Esophagus (tissue), 2 donors: ENCODE data around the gene VEGFB. TPM values are rescaled to one million over a fixed set of nuclear protein-coding genes. Genes with fewer than 3 reads are reported as not detected.

ENCODE experiments used
- H3K27ac ChIP-seq, 2 donors: one replicate each; pipeline ENCODE4 v1.5.1; 2013; ENCODE audit warnings: low read depth in 2 of 2, mild to moderate bottlenecking in 2 of 2, inconsistent platforms in 1 of 2, low read length in 1 of 2, moderate library complexity in 1 of 2
- H3K27me3 ChIP-seq, 2 donors: one replicate each; pipeline ENCODE4 v1.6.1; 2013; ENCODE audit warnings: low read length in 2 of 2, control low read depth in 1 of 2, mild to moderate bottlenecking in 1 of 2; ENCODE audit not compliant: insufficient read depth in 2 of 2, control insufficient read depth in 1 of 2
- H3K36me3 ChIP-seq, 2 donors: one replicate each; pipeline ENCODE4 v1.6.1; 2013; ENCODE audit warnings: low read length in 1 of 2; ENCODE audit not compliant: control insufficient read depth in 2 of 2, insufficient read depth in 2 of 2
- H3K4me1 ChIP-seq, 2 donors: one replicate each; pipeline ENCODE4 v1.6.1; 2013; ENCODE audit warnings: low read length in 1 of 2; ENCODE audit not compliant: control insufficient read depth in 2 of 2, insufficient read depth in 2 of 2
- H3K4me3 ChIP-seq, 2 donors: one replicate each; pipeline ENCODE4 v1.5.1; 2013; ENCODE audit warnings: low read length in 2 of 2, mild to moderate bottlenecking in 2 of 2, low read depth in 1 of 2, moderate library complexity in 1 of 2
- H3K9me3 ChIP-seq, 2 donors: one replicate each; pipeline ENCODE4 v1.6.1; 2013; ENCODE audit warnings: mild to moderate bottlenecking in 2 of 2, low read depth in 1 of 2, low read length in 1 of 2, moderate library complexity in 1 of 2; ENCODE audit not compliant: control insufficient read depth in 2 of 2, insufficient read depth in 1 of 2
- WGBS, 2 donors: extraction: QIAGEN DNeasy Blood & Tissue Kit; methylation state at CpG; one replicate each; pipeline ENCODE4 v1.1.7; 2013; 5-methylcytosine and 5-hydroxymethylcytosine counted together
- polyA plus RNA-seq, 2 donors: library from polyadenylated mRNA; stranded (reverse); fragments of 200-250 nt; gene quantifications; one replicate each; pipeline ENCODE4 v1.2.3, GENCODE V29; 2013
- donor health status: healthy with polysubstance abuse.
- donor health status: Bipolar disorder and iron deficiency.

VEGFB gene
- polyA plus RNA-seq, 2 donors, result 34.6 to 48.1 TPM

- Histone ChIP-seq H3K36me3 (peaks cover 0 to 12% of the 10 kb centered on the region in 2 donors), H3K27me3 (no peaks in the 10 kb centered on the region), H3K4me1 (peaks cover 9 to 37% of the 10 kb centered on the region in 2 donors), H3K27ac (peak overlapping the region; percentile 9 to 56), H3K4me3 (no peak overlapping the region), H3K9me3 (no peaks in the 10 kb centered on the region)
- 78 to 83% methylated on average over 24 of the region's 24 CpGs for WGBS, 2 donors
These were observed 11.3 kb upstream of the VEGFB start for GRCh38 chr11:64223001-64223651.

GRCh38 chr11:64224151-64224890 is 10.1 kb upstream of the VEGFB start:
- peak overlapping the region in 1 of 2 donors; percentile 50 for H3K27ac ChIP-seq
- no peak overlapping the region for H3K4me3 ChIP-seq
- WGBS, 2 donors, result 81 to 85% methylated on average over 15 to 17 of the region's 17 CpGs
- H3K36me3 ChIP-seq, result peaks cover 0 to 12% of the 10 kb centered on the region in 2 donors
- no peaks in the 10 kb centered on the region for H3K9me3 ChIP-seq
- H3K27me3 ChIP-seq, result no peaks in the 10 kb centered on the region
- peaks cover 9 to 37% of the 10 kb centered on the region in 2 donors for H3K4me1 ChIP-seq

- Histone ChIP-seq H3K27ac (peak overlapping the region; percentile 89 to 94), H3K4me3 (peak overlapping the region; percentile 69 to 79), H3K9me3 (no peaks in the 10 kb centered on the region), H3K36me3 (peaks cover 0 to 11% of the 10 kb centered on the region in 2 donors), H3K4me1 (peaks cover 9 to 37% of the 10 kb centered on the region in 2 donors), H3K27me3 (no peaks in the 10 kb centered on the region)
- WGBS, 2 donors, result 55 to 59% methylated on average over 22 of the region's 22 CpGs
These were observed 9.3 kb upstream of the VEGFB start for GRCh38 chr11:64224891-64225607.

GRCh38 chr11:64225608-64226506 is 8.5 kb upstream of the VEGFB start, which contains the start of the genes NUDT22 and TRPT1:
Gene NUDT22, plus strand, starts transcription at chr11:64226274. Its CDS starts 379 bp downstream, at chr11:64226653.
Gene TRPT1, minus strand, starts transcription at chr11:64226186. Its CDS starts 326 bp downstream, at chr11:64225860.
- Histone ChIP-seq H3K27ac (peak within 1 kb of the TSS; percentile 89 to 94), H3K4me3 (peak within 1 kb of the TSS; percentile 69 to 79), H3K27me3 (no peaks in the 10 kb centered on the region), H3K9me3 (no peaks in the 10 kb centered on the region), H3K36me3 (peaks cover 0 to 7% of the 10 kb centered on the region in 2 donors), H3K4me1 (peaks cover 9 to 40% of the 10 kb centered on the region in 2 donors)
- 0 to 1% methylated on average over 52 to 54 of the region's 54 CpGs for WGBS, 2 donors

- Histone ChIP-seq H3K4me3 (peak overlapping the region; percentile 69 to 79), H3K9me3 (no peaks in the 10 kb centered on the region), H3K36me3 (peaks cover 0 to 7% of the 10 kb centered on the region in 2 donors), H3K27me3 (no peaks in the 10 kb centered on the region), H3K4me1 (peaks cover 9 to 44% of the 10 kb centered on the region in 2 donors), H3K27ac (peak overlapping the region; percentile 89 to 94)
- 7 to 9% methylated on average over 23 to 26 of the region's 26 CpGs for WGBS, 2 donors
These were observed 7.8 kb upstream of the VEGFB start for GRCh38 chr11:64226507-64227051.

GRCh38 chr11:64227405-64227956 is 6.9 kb upstream of the VEGFB start:
- Histone ChIP-seq H3K27me3 (no peaks in the 10 kb centered on the region), H3K36me3 (peaks cover 0 to 7% of the 10 kb centered on the region in 2 donors), H3K4me3 (peak overlapping the region; percentile 6 to 69), H3K4me1 (peaks cover 9 to 50% of the 10 kb centered on the region in 2 donors), H3K9me3 (no peaks in the 10 kb centered on the region), H3K27ac (peak overlapping the region; percentile 13 to 94)
- WGBS, 2 donors, result 56 to 66% methylated on average over 3 of the region's 3 CpGs

- H3K36me3 ChIP-seq, result no peaks in the 10 kb centered on the region
- WGBS, 2 donors, result 81 to 87% methylated on average over 12 of the region's 12 CpGs
- peak overlapping the region; percentile 12 to 93 for H3K27ac ChIP-seq
- H3K4me3 ChIP-seq, result no peak overlapping the region
- no peaks in the 10 kb centered on the region for H3K27me3 ChIP-seq
- peaks cover 9 to 45% of the 10 kb centered on the region in 2 donors for H3K4me1 ChIP-seq
- no peaks in the 10 kb centered on the region for H3K9me3 ChIP-seq
These were observed 5.2 kb upstream of the VEGFB start for GRCh38 chr11:64229090-64229743.

GRCh38 chr11:64229744-64230170 is 4.6 kb upstream of the VEGFB start:
- Histone ChIP-seq H3K36me3 (no peaks in the 10 kb centered on the region), H3K9me3 (no peaks in the 10 kb centered on the region), H3K27ac (peak overlapping the region; percentile 93 to 95), H3K4me1 (peaks cover 9 to 40% of the 10 kb centered on the region in 2 donors), H3K27me3 (no peaks in the 10 kb centered on the region), H3K4me3 (peak overlapping the region; percentile 58 to 89)
- WGBS, 2 donors, result 29 to 35% methylated on average over 13 of the region's 13 CpGs
